Mesothelial cell of epicardium (in vitro differentiated cells): ENCODE results near the gene NKAPD1. TPM values are rescaled to one million over a fixed set of nuclear protein-coding genes. Genes with fewer than 3 reads are reported as not detected.

Experiments
- DNase-seq, 2 experiments: peaks; one replicate each; pipeline ENCODE4 v3.0.0; 2021; ENCODE audit warnings: low spot score in 2 of 2; ENCODE audit not compliant: unreplicated experiment in 2 of 2
- H3K27ac Mint-ChIP-seq: 2 replicates; pipeline ENCODE4 v1.8.0; 2021; ENCODE audit warnings: mixed read lengths
- H3K27me3 Mint-ChIP-seq: 2 replicates; pipeline ENCODE4 v1.8.0; 2021; ENCODE audit warnings: low read depth, mixed read lengths
- H3K36me3 Mint-ChIP-seq: 2 replicates; pipeline ENCODE4 v1.8.0; 2021; ENCODE audit warnings: mixed read lengths
- H3K4me1 Mint-ChIP-seq: 2 replicates; pipeline ENCODE4 v1.8.0; 2021; ENCODE audit warnings: mixed read lengths
- H3K4me3 Mint-ChIP-seq: 2 replicates; pipeline ENCODE4 v1.8.0; 2021; ENCODE audit warnings: mild to moderate bottlenecking, moderate library complexity, mixed read lengths
- H3K9me3 Mint-ChIP-seq: 2 replicates; pipeline ENCODE4 v1.8.0; 2021; ENCODE audit warnings: mixed read lengths
- total RNA-seq: library from RNA; stranded (reverse); gene quantifications from 3 replicates; pipeline ENCODE4 v1.2.1, GENCODE V29; 2021
- TF ChIP-seq, protein P1 (sequence below): fragments of 200-600 bp; sonication (generic); IDR thresholded peaks from one replicate; pipeline ENCODE4 v1.5.0; 2021; ENCODE audit warnings: antibody characterized with exemption; ENCODE audit not compliant: unreplicated experiment

The NKAPD1 gene
- total RNA-seq, 1 donor from 2014 or later, result 23.3 TPM

DNA sequence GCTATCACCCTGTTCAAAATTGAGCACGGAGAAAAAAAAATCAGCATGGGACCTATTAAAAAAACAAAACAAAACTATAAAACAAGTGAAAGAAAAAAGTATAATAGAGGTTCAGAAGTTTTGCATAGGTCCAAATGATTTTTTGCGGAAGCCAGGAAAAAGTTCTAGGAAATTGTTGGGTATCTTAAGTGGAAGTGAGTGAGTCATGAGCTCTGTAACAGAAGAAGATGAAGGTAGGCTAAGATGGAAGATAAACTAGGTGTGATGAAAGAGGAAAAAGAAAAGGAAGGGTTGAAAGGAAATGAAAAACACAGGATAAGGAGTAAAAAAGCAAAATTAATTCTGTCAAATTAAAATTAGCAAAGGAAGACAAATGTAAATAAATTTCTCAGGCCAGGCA, 40.4 kb downstream of the NKAPD1 start:
- TF ChIP-seq, protein P1, sequence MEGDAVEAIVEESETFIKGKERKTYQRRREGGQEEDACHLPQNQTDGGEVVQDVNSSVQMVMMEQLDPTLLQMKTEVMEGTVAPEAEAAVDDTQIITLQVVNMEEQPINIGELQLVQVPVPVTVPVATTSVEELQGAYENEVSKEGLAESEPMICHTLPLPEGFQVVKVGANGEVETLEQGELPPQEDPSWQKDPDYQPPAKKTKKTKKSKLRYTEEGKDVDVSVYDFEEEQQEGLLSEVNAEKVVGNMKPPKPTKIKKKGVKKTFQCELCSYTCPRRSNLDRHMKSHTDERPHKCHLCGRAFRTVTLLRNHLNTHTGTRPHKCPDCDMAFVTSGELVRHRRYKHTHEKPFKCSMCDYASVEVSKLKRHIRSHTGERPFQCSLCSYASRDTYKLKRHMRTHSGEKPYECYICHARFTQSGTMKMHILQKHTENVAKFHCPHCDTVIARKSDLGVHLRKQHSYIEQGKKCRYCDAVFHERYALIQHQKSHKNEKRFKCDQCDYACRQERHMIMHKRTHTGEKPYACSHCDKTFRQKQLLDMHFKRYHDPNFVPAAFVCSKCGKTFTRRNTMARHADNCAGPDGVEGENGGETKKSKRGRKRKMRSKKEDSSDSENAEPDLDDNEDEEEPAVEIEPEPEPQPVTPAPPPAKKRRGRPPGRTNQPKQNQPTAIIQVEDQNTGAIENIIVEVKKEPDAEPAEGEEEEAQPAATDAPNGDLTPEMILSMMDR, result no peak
- peaks cover 15% of the 10 kb centered on the region for H3K9me3 Mint-ChIP-seq

GRCh38 chr11:112115386-112115785, 41.3 kb downstream of the NKAPD1 start:
- Mint-ChIP-seq H3K27me3 (no peaks in the 10 kb centered on the region), H3K9me3 (peaks cover 13% of the 10 kb centered on the region)

More for the DNA sequence above, 40.4 kb downstream of the NKAPD1 start:
- DNase-seq, result no peak
- Mint-ChIP-seq H3K4me3 (no peak overlapping the region), H3K36me3 (peaks cover 5% of the 10 kb centered on the region), H3K27me3 (no peaks in the 10 kb centered on the region), H3K4me1 (peaks cover 3% of the 10 kb centered on the region), H3K27ac (no peak overlapping the region)

GRCh38 chr11:112118176-112118575, 44.1 kb downstream of the NKAPD1 start:
- TF ChIP-seq, protein P1, result no peak
- H3K4me1 Mint-ChIP-seq, result peaks cover 10% of the 10 kb centered on the region
- H3K9me3 Mint-ChIP-seq, result peaks cover 4% of the 10 kb centered on the region
- no peak overlapping the region for H3K4me3 Mint-ChIP-seq
- no peak overlapping the region for H3K27ac Mint-ChIP-seq
- H3K27me3 Mint-ChIP-seq, result no peaks in the 10 kb centered on the region
- DNase-seq, result no peak
- peaks cover 5% of the 10 kb centered on the region for H3K36me3 Mint-ChIP-seq

More at GRCh38 chr11:112115386-112115785, 41.3 kb downstream of the NKAPD1 start:
- no peak overlapping the region for H3K4me3 Mint-ChIP-seq
- H3K4me1 Mint-ChIP-seq, result peaks cover 5% of the 10 kb centered on the region
- H3K36me3 Mint-ChIP-seq, result peaks cover 5% of the 10 kb centered on the region
- TF ChIP-seq, protein P1, result no peak
- H3K27ac Mint-ChIP-seq, result no peak overlapping the region
- DNase-seq, result no peak

DNA sequence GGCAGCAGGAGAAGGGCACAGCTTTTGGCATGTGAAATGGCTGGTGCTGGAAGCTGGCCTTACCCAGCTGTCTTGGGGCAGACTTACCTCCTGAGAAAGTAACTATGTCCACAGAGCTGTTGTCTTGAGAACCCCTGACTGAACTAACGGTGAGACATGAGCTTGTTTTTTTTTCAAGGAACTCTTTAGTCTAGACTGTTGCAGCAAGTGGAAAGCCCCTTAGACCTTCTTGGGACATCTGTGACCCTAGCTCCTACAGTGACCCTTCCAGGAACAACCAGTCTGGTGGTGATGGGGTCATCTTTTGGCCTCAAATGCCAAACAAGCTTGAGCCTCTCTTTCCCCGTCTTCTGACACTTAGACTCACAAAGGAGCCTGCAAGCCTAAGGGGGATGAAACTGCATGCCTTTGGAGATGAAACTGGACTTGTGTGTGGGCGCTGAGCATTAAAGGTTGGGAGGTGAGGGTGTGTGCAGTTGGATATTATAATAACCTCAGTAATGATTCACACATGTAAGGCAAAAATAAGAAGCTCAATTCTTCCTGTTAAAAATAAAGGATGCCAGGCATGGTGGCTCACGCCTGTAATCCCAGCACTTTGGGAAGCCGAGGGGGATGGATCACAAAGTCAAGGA, 48.0 kb downstream of the NKAPD1 start:
- TF ChIP-seq, protein P1, result no peak

DNA sequence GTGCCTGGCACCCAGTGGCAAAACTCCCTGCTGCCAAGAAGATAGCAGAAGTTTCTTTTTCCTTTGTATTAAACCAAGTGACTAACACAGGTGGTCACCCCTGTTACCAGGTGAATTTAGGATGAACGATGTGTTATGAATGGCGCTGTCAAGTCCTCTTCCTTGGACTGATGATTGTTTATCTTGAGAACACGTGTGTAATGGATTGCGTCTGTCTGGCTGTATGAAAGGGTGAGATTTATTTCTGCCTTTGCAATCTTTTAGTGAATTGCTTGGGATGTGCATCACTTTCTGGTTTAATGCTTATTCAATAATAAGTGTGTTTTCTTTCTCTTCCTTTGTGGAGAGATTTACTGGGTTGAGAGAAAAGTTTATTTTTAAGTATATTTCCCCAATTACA, 49.0 kb downstream of the NKAPD1 start:
- Mint-ChIP-seq H3K27me3 (no peaks in the 10 kb centered on the region), H3K27ac (no peak overlapping the region), H3K36me3 (no peaks in the 10 kb centered on the region), H3K9me3 (no peaks in the 10 kb centered on the region), H3K4me3 (no peak overlapping the region), H3K4me1 (peaks cover 16% of the 10 kb centered on the region)
- no peak for DNase-seq
- TF ChIP-seq, protein P1, result no peak

More for the DNA sequence above, 48.0 kb downstream of the NKAPD1 start:
- DNase-seq, result no peak
- peaks cover 16% of the 10 kb centered on the region for H3K4me1 Mint-ChIP-seq
- H3K27me3 Mint-ChIP-seq, result no peaks in the 10 kb centered on the region
- no peak overlapping the region for H3K4me3 Mint-ChIP-seq
- H3K27ac Mint-ChIP-seq, result no peak overlapping the region
- peaks cover under 1% of the 10 kb centered on the region for H3K9me3 Mint-ChIP-seq
- peaks cover under 1% of the 10 kb centered on the region for H3K36me3 Mint-ChIP-seq
